CD14-positive monocyte (primary cell): ENCODE results near the gene FARP2. TPM values are rescaled to one million over a fixed set of nuclear protein-coding genes. Genes with fewer than 3 reads are reported as not detected.
"Not testable (repeated sequence)": the region's sequence is repeated elsewhere in the genome, so short reads cannot be mapped to it uniquely, and the experiment has no call there.

Experiments
- DNase-seq, 3 donors: peaks; one replicate each; pipeline ENCODE4 v3.0.0-alpha.2; 2011 to 2022
- H2AFZ ChIP-seq: 2 replicates; pipeline ENCODE4 v1.6.0; 2012; ENCODE audit warnings: mild to moderate bottlenecking, low read depth, low read length, inconsistent platforms; ENCODE audit not compliant: insufficient read depth, poor library complexity, severe bottlenecking
- H3K27ac ChIP-seq, 2 donors: 1 replicate in 1 of 2; 2 replicates in 1 of 2; pipeline ENCODE4 v1.5.1; 2012 to 2013; ENCODE audit warnings: low read length in 2 of 2, control low read depth in 1 of 2, inconsistent platforms in 1 of 2, low read depth in 1 of 2, mild to moderate bottlenecking in 1 of 2
- H3K27me3 ChIP-seq, 2 donors: one replicate each; pipeline versions ENCODE4 v1.6.0 to v1.6.1; 2011 to 2013; ENCODE audit warnings: low read length in 2 of 2; ENCODE audit not compliant: control insufficient read depth in 2 of 2, insufficient read depth in 2 of 2
- H3K36me3 ChIP-seq, 2 donors: replicated peaks in 1 of 2; 1 replicate in 1 of 2; 2 replicates in 1 of 2; pipeline versions ENCODE4 v1.5.1 to v1.6.1; 2012 to 2013; ENCODE audit warnings: low read length in 2 of 2, control low read depth in 1 of 2, inconsistent platforms in 1 of 2, mild to moderate bottlenecking in 1 of 2; ENCODE audit not compliant: insufficient read depth in 2 of 2, control insufficient read depth in 1 of 2
- H3K4me1 ChIP-seq, 2 donors: 1 replicate in 1 of 2; 2 replicates in 1 of 2; pipeline versions ENCODE4 v1.5.1 to v1.6.1; 2012 to 2013; ENCODE audit warnings: low read length in 2 of 2, control low read depth in 1 of 2, inconsistent platforms in 1 of 2, mild to moderate bottlenecking in 1 of 2, moderate library complexity in 1 of 2; ENCODE audit not compliant: insufficient read depth in 2 of 2, control insufficient read depth in 1 of 2
- H3K4me2 ChIP-seq: replicated peaks from 2 replicates; pipeline ENCODE3; 2012; ENCODE audit warnings: low read length, moderate library complexity, mild to moderate bottlenecking; ENCODE audit not compliant: poor library complexity, severe bottlenecking; ENCODE audit errors: extremely low read depth
- H3K4me3 ChIP-seq, 3 experiments: fragments of 200-600 bp in 1 of 3; sonication (generic) in 1 of 3; replicated peaks in 1 of 3; 1 replicate in 2 of 3; 2 replicates in 1 of 3; pipeline ENCODE4 v1.5.1; 2011 to 2013; ENCODE audit warnings: low read length in 3 of 3, mild to moderate bottlenecking in 3 of 3, control low read depth in 2 of 3, low read depth in 2 of 3, inconsistent platforms in 1 of 3, moderate library complexity in 1 of 3
- H3K79me2 ChIP-seq: 2 replicates; pipeline ENCODE4 v1.6.0; 2012; ENCODE audit warnings: mild to moderate bottlenecking, control low read depth, inconsistent platforms, low read length, moderate library complexity; ENCODE audit not compliant: insufficient read depth
- H3K9ac ChIP-seq: 2 replicates; pipeline ENCODE4 v1.6.0; 2017; ENCODE audit warnings: low read length, mild to moderate bottlenecking; ENCODE audit not compliant: insufficient read depth, poor library complexity, severe bottlenecking
- H3K9me3 ChIP-seq, 2 donors: replicated peaks in 1 of 2; 1 replicate in 1 of 2; 2 replicates in 1 of 2; pipeline versions ENCODE4 v1.5.1 to v1.6.1; 2012 to 2013; ENCODE audit warnings: low read length in 2 of 2, control low read depth in 1 of 2; ENCODE audit not compliant: control insufficient read depth in 1 of 2, insufficient read depth in 1 of 2
- H4K20me1 ChIP-seq: 2 replicates; pipeline ENCODE4 v1.6.0; 2012; ENCODE audit warnings: mild to moderate bottlenecking, low read length, control low read depth, moderate library complexity; ENCODE audit not compliant: insufficient read depth
- H3K27ac Mint-ChIP-seq, 7 donors: one replicate each; pipeline ENCODE4 v1.8.0; 2020; ENCODE audit warnings: mild to moderate bottlenecking in 7 of 7, mixed read lengths in 7 of 7, moderate library complexity in 6 of 7, inconsistent platforms in 2 of 7
- H3K27me3 Mint-ChIP-seq, 3 donors: one replicate each; pipeline ENCODE4 v1.8.0; 2021 to 2022; ENCODE audit warnings: low read depth in 3 of 3, mild to moderate bottlenecking in 3 of 3, mixed read lengths in 3 of 3, moderate library complexity in 3 of 3, inconsistent platforms in 1 of 3
- H3K36me3 Mint-ChIP-seq, 2 donors: one replicate each; pipeline ENCODE4 v1.8.0; 2020; ENCODE audit warnings: mixed read lengths in 2 of 2, inconsistent platforms in 1 of 2, mild to moderate bottlenecking in 1 of 2
- H3K4me1 Mint-ChIP-seq: one replicate; pipeline ENCODE4 v1.8.0; 2020; ENCODE audit warnings: mild to moderate bottlenecking, mixed read lengths
- H3K4me3 Mint-ChIP-seq, 2 donors: one replicate each; pipeline ENCODE4 v1.8.0; 2020; ENCODE audit warnings: mild to moderate bottlenecking in 2 of 2, mixed read lengths in 2 of 2, moderate library complexity in 1 of 2
- H3K9me3 Mint-ChIP-seq, 7 donors: one replicate each; pipeline ENCODE4 v1.8.0; 2020 to 2022; ENCODE audit warnings: mixed read lengths in 7 of 7, mild to moderate bottlenecking in 6 of 7, moderate library complexity in 6 of 7, inconsistent platforms in 2 of 7
- WGBS: methylation state at CpG from one replicate; pipeline ENCODE4 v1.1.5; 2013; ENCODE audit warnings: missing lambda C conversion rate; ENCODE audit not compliant: insufficient coverage; 5-methylcytosine and 5-hydroxymethylcytosine counted together
- intact Hi-C, 2 donors: fragments of 100-400 bp; cut with micrococcal nuclease; formaldehyde crosslinking; loops; one replicate each; pipeline versions ENCODE4 v1.15.0 to v1.15.1; 2023
- polyA plus RNA-seq, 3 donors: library from polyadenylated mRNA; depleted of rRNA in 1 of 3; unstranded in 2 of 3; stranded (reverse) in 1 of 3; fragments of 300-500 nt in 2 of 3; fragments of >200 nt in 1 of 3; fragmentation: Illumina TruSeq in 2 of 3; gene quantifications; 1 replicate in 2 of 3; 2 replicates in 1 of 3; pipeline ENCODE4 v1.2.3, GENCODE V29; 2012 to 2021
- TF ChIP-seq, protein P1 (sequence below): fragments of 200-600 bp; IDR thresholded peaks from one replicate; pipeline ENCODE4 v1.8.0; 2022; ENCODE audit warnings: antibody characterized with exemption, mild to moderate bottlenecking

Gene FARP2
- polyA plus RNA-seq, 3 donors: 6.7 to 8.5 (median 7.3) TPM

DNA sequence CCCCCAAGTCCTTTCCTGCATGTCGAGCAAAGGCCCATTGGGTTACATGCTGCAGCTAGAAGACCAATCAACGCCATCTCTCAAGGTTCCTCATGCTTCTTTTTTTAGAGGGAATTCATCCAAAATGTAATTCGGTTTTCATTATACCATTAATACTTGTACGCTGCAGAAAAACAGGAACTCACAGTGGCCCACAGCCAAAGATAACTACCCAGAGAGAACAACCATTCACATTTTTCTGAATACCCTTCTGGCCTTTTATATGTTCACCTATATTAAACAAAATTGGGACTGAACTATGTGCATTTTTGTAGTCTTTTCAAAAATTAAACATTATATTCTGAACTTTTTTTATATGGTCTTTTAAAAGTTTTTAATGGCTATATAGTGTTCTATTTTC, 25.8 kb downstream of the FARP2 start:
- no peaks in the 10 kb centered on the region for H3K27me3 ChIP-seq
- Mint-ChIP-seq H3K9me3 (no peaks in the 10 kb centered on the region), H3K27ac (no peak overlapping the region), H3K36me3 (peaks cover 4 to 27% of the 10 kb centered on the region in 2 donors), H3K4me1 (no peaks in the 10 kb centered on the region), H3K27me3 (peaks cover 0 to 8% (median 2%) of the 10 kb centered on the region in 3 donors), H3K4me3 (no peak overlapping the region)
- H3K4me1 ChIP-seq: no peaks in the 10 kb centered on the region
- peaks cover 0 to 7% of the 10 kb centered on the region in 2 donors for H3K36me3 ChIP-seq
- no peak overlapping the region for H3K9ac ChIP-seq
- H3K79me2 ChIP-seq: no peaks in the 10 kb centered on the region
- H3K4me2 ChIP-seq: no peak overlapping the region
- intact Hi-C loops: no loop called here
- TF ChIP-seq, protein P1, sequence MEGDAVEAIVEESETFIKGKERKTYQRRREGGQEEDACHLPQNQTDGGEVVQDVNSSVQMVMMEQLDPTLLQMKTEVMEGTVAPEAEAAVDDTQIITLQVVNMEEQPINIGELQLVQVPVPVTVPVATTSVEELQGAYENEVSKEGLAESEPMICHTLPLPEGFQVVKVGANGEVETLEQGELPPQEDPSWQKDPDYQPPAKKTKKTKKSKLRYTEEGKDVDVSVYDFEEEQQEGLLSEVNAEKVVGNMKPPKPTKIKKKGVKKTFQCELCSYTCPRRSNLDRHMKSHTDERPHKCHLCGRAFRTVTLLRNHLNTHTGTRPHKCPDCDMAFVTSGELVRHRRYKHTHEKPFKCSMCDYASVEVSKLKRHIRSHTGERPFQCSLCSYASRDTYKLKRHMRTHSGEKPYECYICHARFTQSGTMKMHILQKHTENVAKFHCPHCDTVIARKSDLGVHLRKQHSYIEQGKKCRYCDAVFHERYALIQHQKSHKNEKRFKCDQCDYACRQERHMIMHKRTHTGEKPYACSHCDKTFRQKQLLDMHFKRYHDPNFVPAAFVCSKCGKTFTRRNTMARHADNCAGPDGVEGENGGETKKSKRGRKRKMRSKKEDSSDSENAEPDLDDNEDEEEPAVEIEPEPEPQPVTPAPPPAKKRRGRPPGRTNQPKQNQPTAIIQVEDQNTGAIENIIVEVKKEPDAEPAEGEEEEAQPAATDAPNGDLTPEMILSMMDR: no peak
- H2AFZ ChIP-seq: no peak overlapping the region
- no peak for DNase-seq
- H3K27ac ChIP-seq: no peak overlapping the region
- no peak overlapping the region for H3K4me3 ChIP-seq
- peaks cover 7% of the 10 kb centered on the region for H4K20me1 ChIP-seq
- 0% methylated on average over 4 of the region's 4 CpGs for WGBS
- no peaks in the 10 kb centered on the region for H3K9me3 ChIP-seq

DNA sequence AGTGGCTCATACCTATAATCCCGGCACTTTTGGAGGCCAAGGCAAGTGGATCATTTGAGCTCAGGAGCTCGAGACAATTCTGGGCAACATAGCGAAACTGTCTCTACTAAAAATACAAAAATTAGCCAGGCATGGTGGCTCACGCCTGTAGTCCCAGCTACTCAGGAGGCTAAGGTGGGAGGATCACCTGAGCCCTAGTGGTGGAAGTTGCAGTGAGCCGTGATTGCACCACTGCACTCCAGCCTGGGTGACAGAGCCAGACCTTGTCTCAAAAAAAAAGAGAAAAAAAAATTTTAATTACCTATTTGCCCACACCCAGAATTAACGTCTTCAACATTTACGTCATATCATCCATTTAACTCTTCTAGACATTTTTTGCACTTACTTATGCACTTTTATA, 29.4 kb downstream of the FARP2 start:
- H3K36me3 Mint-ChIP-seq: peaks cover 4 to 28% of the 10 kb centered on the region in 2 donors
- H3K27me3 Mint-ChIP-seq, H3K9me3 Mint-ChIP-seq, H3K79me2 ChIP-seq, H3K27me3 ChIP-seq, H3K4me3 ChIP-seq, H3K27ac ChIP-seq, H4K20me1 ChIP-seq, H3K9ac ChIP-seq, H2AFZ ChIP-seq, DNase-seq, H3K4me2 ChIP-seq, H3K27ac Mint-ChIP-seq, H3K4me3 Mint-ChIP-seq, intact Hi-C loops, H3K9me3 ChIP-seq, H3K4me1 ChIP-seq, H3K4me1 Mint-ChIP-seq, H3K36me3 ChIP-seq: not testable (repeated sequence)
- WGBS: 100% methylated on average over 2 of the region's 7 CpGs
